HCEC 1CT (cell line): ENCODE results near the gene PAK2.
"Not testable (repeated sequence)": the region's sequence is repeated elsewhere in the genome, so short reads cannot be mapped to it uniquely, and the experiment has no call there.

Experiments used
- DNase-seq: peaks from one replicate; pipeline ENCODE4 v3.0.0-alpha.2; 2017

PAK2 gene

GRCh38 chr3:196736670-196737374 is 2.8 kb upstream of the PAK2 start:
- DNase-seq, result no peak

GRCh38 chr3:196737655-196738054 is 2.0 kb upstream of the PAK2 start:
- no peak for DNase-seq

GRCh38 chr3:196740481-196741248 is 1.0 kb downstream of the PAK2 start:
- peak; percentile 58 for DNase-seq

- no peak for DNase-seq
These were observed 1.7 kb downstream of the PAK2 start for GRCh38 chr3:196741249-196741889.

- not testable (repeated sequence) for DNase-seq
These were observed 3.9 kb downstream of the PAK2 start for GRCh38 chr3:196743569-196743968.

- DNase-seq, result no peak
These were observed 9.5 kb downstream of the PAK2 start for GRCh38 chr3:196749125-196749524.

GRCh38 chr3:196753201-196753600 is 13.5 kb downstream of the PAK2 start:
- no peak for DNase-seq

GRCh38 chr3:196754091-196754981 is 14.7 kb downstream of the PAK2 start:
- DNase-seq, result no peak

GRCh38 chr3:196756732-196757131 is 17.1 kb downstream of the PAK2 start:
- no peak for DNase-seq

- DNase-seq, result peak; percentile 83
These were observed 18.5 kb downstream of the PAK2 start for GRCh38 chr3:196757876-196758739.

GRCh38 chr3:196763179-196763578 is 23.5 kb downstream of the PAK2 start:
- no peak for DNase-seq

- no peak for DNase-seq
These were observed 25.8 kb downstream of the PAK2 start for GRCh38 chr3:196765454-196765853.

GRCh38 chr3:196771067-196771466 is 31.4 kb downstream of the PAK2 start:
- DNase-seq, result no peak

- DNase-seq, result no peak
These were observed 32.4 kb downstream of the PAK2 start for GRCh38 chr3:196772102-196772501.

- no peak for DNase-seq
These were observed 33.2 kb downstream of the PAK2 start for GRCh38 chr3:196772897-196773296.

GRCh38 chr3:196774191-196774820 is 34.6 kb downstream of the PAK2 start:
- DNase-seq, result peak; percentile 57

GRCh38 chr3:196774848-196775422 is 35.3 kb downstream of the PAK2 start:
- peak; percentile 24 for DNase-seq

- no peak for DNase-seq
These were observed 36.3 kb downstream of the PAK2 start for GRCh38 chr3:196775938-196776337.

- no peak for DNase-seq
These were observed 38.2 kb downstream of the PAK2 start for GRCh38 chr3:196777836-196778235.

GRCh38 chr3:196778755-196779154 is 39.1 kb downstream of the PAK2 start:
- peak; percentile 64 for DNase-seq

GRCh38 chr3:196782511-196782910 is 42.9 kb downstream of the PAK2 start:
- DNase-seq, result no peak
